Left lung (tissue), 10 donors: ENCODE results near the gene PTCD2. TPM values are rescaled to one million over a fixed set of nuclear protein-coding genes. Genes with fewer than 3 reads are reported as not detected.

Experiments
- ATAC-seq: fragments of 200-7000 bp; cut with Tn5 transposase; one replicate; pipeline ENCODE4 v1.9.1; 2020; ENCODE audit warnings: moderate library complexity
- DNase-seq, 4 donors: peaks; one replicate each; pipeline ENCODE4 v3.0.0-alpha.2; 2013 to 2020
- H3K27ac ChIP-seq, 2 donors: fragments of 200-600 bp; sonication (generic) in 1 of 2; one replicate each; pipeline versions ENCODE4 v1.5.0 to v1.8.0; 2020 to 2021
- H3K27me3 ChIP-seq, 2 donors: fragments of 200-600 bp; sonication (generic) in 1 of 2; one replicate each; pipeline versions ENCODE4 v1.5.0 to v1.8.0; 2020 to 2021
- H3K36me3 ChIP-seq, 2 donors: fragments of 200-600 bp; sonication (generic) in 1 of 2; one replicate each; pipeline versions ENCODE4 v1.5.0 to v1.8.0; 2020 to 2021
- H3K4me1 ChIP-seq, 2 donors: fragments of 200-600 bp; one replicate each; pipeline ENCODE4 v1.8.0; 2021
- H3K4me3 ChIP-seq, 2 donors: fragments of 200-600 bp; sonication (generic) in 1 of 2; one replicate each; pipeline versions ENCODE4 v1.5.0 to v1.8.0; 2020 to 2021; ENCODE audit warnings: mild to moderate bottlenecking in 1 of 2
- H3K9me3 ChIP-seq, 2 donors: fragments of 200-600 bp; sonication (generic) in 1 of 2; one replicate each; pipeline versions ENCODE4 v1.5.0 to v1.8.0; 2020 to 2021
- intact Hi-C, 2 donors: fragments of 100-400 bp; cut with DNase I; formaldehyde crosslinking; loops; one replicate each; pipeline versions ENCODE4 v1.11.2 to v1.14.2; 2022
- polyA plus RNA-seq, 6 donors: library from polyadenylated mRNA; unstranded; fragments of 120-200 nt; gene quantifications; one replicate each; pipeline ENCODE4 v1.2.1, GENCODE V29; 2013; ENCODE audit not compliant: insufficient read length in 6 of 6
- total RNA-seq, 2 donors: library from RNA; stranded (reverse); fragmentation: NEBNext Ultra II Directional; extraction: Animal tissue kit (Norgen Biotek cat#: 25700); gene quantifications; one replicate each; pipeline ENCODE4 v1.2.1, GENCODE V29; 2021
- TF ChIP-seq, protein P1 (sequence below), 2 donors: fragments of 200-600 bp; sonication (generic) in 1 of 2; IDR thresholded peaks; one replicate each; pipeline versions ENCODE4 v1.5.0 to v1.8.0; 2021; ENCODE audit warnings: antibody characterized with exemption in 2 of 2
- donor health status: DM: no; HTN: yes; CAD: no.
- donor health status: DM: no; HTN: no; CAD: no.

Gene PTCD2
- total and polyA plus RNA-seq, 8 donors = 7.6 to 12.6 (median 11.1) TPM

DNA sequence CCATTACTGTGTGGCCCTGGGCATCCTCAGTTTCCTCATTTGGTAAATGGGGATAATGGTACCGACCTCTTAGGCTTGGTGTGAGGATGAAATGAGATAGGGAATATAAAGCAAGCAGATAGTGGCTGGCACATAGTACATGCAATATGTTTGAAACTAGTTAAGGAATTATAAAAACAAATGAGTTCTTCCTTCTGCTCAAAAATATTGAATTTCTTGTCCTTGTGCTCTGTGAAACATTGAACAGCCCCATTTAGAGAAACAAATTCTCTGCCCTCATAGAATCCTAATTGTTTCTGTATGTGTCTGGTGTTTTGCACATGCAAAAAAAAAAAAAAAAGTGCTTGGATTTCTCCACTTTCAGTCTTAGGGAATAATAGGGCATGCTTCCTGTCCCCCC lies 39.7 kb downstream of the PTCD2 start:
- Histone ChIP-seq H3K4me1 (peaks cover 0 to 2% of the 10 kb centered on the region in 2 donors), H3K36me3 (peaks cover 0 to 32% of the 10 kb centered on the region in 2 donors), H3K9me3 (no peaks in the 10 kb centered on the region), H3K4me3 (no peak overlapping the region), H3K27ac (no peak overlapping the region), H3K27me3 (no peaks in the 10 kb centered on the region)
- DNase-seq (no peak), ATAC-seq (no peak)
- TF ChIP-seq, protein P1, sequence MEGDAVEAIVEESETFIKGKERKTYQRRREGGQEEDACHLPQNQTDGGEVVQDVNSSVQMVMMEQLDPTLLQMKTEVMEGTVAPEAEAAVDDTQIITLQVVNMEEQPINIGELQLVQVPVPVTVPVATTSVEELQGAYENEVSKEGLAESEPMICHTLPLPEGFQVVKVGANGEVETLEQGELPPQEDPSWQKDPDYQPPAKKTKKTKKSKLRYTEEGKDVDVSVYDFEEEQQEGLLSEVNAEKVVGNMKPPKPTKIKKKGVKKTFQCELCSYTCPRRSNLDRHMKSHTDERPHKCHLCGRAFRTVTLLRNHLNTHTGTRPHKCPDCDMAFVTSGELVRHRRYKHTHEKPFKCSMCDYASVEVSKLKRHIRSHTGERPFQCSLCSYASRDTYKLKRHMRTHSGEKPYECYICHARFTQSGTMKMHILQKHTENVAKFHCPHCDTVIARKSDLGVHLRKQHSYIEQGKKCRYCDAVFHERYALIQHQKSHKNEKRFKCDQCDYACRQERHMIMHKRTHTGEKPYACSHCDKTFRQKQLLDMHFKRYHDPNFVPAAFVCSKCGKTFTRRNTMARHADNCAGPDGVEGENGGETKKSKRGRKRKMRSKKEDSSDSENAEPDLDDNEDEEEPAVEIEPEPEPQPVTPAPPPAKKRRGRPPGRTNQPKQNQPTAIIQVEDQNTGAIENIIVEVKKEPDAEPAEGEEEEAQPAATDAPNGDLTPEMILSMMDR (IDR thresholded peaks at IDR 0.05) = no peak
- intact Hi-C loops = no loop called here

DNA sequence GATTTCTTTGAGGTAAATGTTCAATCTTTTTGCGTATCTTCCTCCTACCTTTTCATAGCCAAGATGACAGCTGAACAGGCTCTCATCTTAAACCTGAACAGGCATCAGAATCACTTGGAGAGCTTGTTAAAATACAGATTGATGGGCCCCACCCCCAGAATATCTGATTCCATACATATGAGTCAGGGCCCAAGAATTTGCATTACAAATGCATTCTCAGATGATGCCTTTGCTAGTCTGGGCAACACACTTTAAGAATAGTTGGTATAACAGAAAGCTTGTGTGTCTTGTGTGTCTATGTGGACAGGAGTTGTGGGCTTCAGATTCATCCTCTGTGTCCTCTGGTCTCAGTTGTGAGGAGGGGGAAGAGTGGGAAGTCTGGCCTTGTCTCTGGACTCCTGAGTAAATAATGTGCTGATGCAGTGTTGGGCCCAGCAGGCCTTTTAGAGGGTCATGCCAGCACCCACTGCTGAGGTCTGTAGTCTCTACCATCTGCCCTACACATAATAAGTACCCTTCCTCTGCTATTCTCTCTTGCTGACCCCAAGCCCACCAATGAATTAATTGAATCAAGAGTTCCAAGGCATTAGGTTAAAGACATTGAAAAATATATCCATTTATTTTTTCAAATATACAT lies 43.1 kb downstream of the PTCD2 start:
- TF ChIP-seq, protein P1 (IDR thresholded peaks at IDR 0.05) = no peak
- H3K36me3 ChIP-seq = peaks cover 0 to 30% of the 10 kb centered on the region in 2 donors
- DNase-seq (no peak), ATAC-seq (peak; percentile 11)
- H3K27me3 ChIP-seq = no peaks in the 10 kb centered on the region
- no peaks in the 10 kb centered on the region for H3K9me3 ChIP-seq
- peaks cover 0 to 14% of the 10 kb centered on the region in 2 donors for H3K4me1 ChIP-seq
- H3K4me3 ChIP-seq = no peak overlapping the region
- intact Hi-C loops = no loop called here
- no peak overlapping the region for H3K27ac ChIP-seq

DNA sequence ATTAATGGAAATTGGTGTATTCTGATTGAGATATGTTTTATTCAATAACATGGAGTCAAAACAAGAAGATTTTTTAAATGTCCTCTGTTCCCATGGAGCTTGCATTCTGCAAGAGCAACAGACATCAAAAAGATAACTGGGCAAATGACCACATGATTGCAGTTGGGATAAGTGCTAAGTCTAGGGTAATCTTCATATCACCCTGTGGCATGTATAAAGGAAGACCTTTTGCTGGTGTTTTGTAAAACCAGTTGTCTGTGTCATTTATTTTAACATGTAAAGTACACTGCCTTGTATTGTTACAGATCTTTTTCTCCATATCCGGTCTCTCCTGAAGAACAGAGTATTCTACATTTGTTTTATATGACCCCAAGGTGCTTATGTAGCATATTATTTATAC lies 44.0 kb downstream of the PTCD2 start:
- TF ChIP-seq, protein P1 (IDR thresholded peaks at IDR 0.05) = no peak
- Histone ChIP-seq H3K27ac (no peak overlapping the region), H3K9me3 (no peaks in the 10 kb centered on the region), H3K36me3 (peaks cover 0 to 21% of the 10 kb centered on the region in 2 donors), H3K4me1 (peaks cover 0 to 18% of the 10 kb centered on the region in 2 donors), H3K27me3 (no peaks in the 10 kb centered on the region), H3K4me3 (no peak overlapping the region)
- no peak for DNase-seq
- intact Hi-C loops = no loop called here
- ATAC-seq = no peak

DNA sequence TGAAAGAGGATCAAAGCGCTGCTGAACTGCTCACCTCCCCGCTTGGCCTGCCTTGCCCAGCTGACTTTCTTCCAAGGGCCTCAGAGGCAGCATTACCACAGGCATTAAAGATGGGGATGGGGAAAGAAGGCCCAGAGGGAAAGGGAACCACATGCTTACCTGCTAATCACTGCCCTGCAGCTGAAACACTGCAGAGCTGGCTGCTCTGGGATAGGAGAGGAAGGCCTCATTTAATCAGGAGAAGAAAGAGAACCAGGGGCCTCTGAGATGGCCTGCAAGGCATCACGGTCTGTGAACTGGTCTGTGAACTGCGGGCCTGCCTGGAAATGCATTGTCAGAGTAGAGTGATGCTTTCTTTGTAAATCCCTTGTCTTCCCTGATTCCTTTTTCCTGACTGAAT lies 44.8 kb downstream of the PTCD2 start:
- no peaks in the 10 kb centered on the region for H3K27me3 ChIP-seq
- H3K27ac ChIP-seq = no peak overlapping the region
- TF ChIP-seq, protein P1 (IDR thresholded peaks at IDR 0.05) = no peak
- no peak for ATAC-seq
- intact Hi-C loops = loop anchor here in 1 of 2 donors (5.0 kb wide), 1 partner anchor 157 kb away; no protein-coding TSS in a partner anchor
- no peaks in the 10 kb centered on the region for H3K9me3 ChIP-seq
- H3K36me3 ChIP-seq = peaks cover 0 to 14% of the 10 kb centered on the region in 2 donors
- H3K4me1 ChIP-seq = peaks cover 0 to 24% of the 10 kb centered on the region in 2 donors
- no peak for DNase-seq
- no peak overlapping the region for H3K4me3 ChIP-seq

DNA sequence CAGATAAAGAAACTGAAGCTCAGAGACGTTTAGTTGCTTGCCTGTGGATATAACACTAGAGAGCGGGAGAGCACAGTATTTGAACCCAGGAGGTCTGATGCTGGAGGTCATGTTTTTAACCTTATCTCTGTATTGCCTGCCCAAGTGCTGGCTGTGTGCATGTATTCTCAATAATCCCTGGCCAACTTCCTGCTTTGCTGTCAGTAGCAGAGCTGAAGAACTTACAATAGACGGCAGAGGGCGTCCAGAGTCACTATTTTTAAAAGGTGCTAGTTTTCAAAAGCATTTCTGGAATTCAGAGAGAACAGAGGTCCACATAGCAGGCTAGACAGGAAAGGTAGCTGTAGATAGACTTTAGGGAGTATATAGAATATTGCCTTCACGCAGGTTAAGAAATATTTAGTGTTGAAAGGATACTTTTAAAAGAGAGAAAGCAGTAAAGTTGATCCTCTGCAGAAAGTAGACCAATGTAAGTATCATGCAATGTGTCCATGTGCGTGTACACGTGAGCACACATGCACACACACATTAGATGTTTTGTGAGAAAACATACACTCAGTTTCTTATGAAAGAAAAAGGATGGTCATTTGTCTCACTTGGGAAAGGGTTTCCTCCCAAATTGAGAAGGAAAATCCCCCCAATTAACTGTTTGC lies 46.3 kb downstream of the PTCD2 start:
- TF ChIP-seq, protein P1 (IDR thresholded peaks at IDR 0.05) = peak; percentile 59 to 81

More for the DNA sequence above, 46.3 kb downstream of the PTCD2 start:
- no peak overlapping the region for H3K4me3 ChIP-seq
- H3K36me3 ChIP-seq = peaks cover 0 to 4% of the 10 kb centered on the region in 2 donors
- H3K27ac ChIP-seq = no peak overlapping the region
- peaks cover 0 to 26% of the 10 kb centered on the region in 2 donors for H3K4me1 ChIP-seq
- DNase-seq (peak in 3 of 4 donors; percentile 45 to 83 (median 70)), ATAC-seq (peak; percentile 96)
- intact Hi-C loops = loop anchor here in 1 of 2 donors (5.0 kb wide), 1 partner anchor 156 kb away; no protein-coding TSS in a partner anchor
- no peaks in the 10 kb centered on the region for H3K9me3 ChIP-seq
- no peaks in the 10 kb centered on the region for H3K27me3 ChIP-seq
